NCI-H510A (cell line): ENCODE data around the gene IGSF23.

Experiments
- DNase-seq: peaks from one replicate; lab custom pipeline; 2025; lab: John Stamatoyannopoulos, UW

Gene IGSF23, protein sequence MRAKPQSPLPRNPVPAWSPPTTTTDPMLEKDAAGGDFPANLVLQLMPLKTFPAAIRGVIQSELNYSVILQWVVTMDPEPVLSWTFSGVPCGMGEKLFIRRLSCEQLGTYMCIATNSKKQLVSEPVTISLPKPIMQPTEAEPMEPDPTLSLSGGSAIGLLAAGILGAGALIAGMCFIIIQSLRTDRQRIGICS

DNA sequence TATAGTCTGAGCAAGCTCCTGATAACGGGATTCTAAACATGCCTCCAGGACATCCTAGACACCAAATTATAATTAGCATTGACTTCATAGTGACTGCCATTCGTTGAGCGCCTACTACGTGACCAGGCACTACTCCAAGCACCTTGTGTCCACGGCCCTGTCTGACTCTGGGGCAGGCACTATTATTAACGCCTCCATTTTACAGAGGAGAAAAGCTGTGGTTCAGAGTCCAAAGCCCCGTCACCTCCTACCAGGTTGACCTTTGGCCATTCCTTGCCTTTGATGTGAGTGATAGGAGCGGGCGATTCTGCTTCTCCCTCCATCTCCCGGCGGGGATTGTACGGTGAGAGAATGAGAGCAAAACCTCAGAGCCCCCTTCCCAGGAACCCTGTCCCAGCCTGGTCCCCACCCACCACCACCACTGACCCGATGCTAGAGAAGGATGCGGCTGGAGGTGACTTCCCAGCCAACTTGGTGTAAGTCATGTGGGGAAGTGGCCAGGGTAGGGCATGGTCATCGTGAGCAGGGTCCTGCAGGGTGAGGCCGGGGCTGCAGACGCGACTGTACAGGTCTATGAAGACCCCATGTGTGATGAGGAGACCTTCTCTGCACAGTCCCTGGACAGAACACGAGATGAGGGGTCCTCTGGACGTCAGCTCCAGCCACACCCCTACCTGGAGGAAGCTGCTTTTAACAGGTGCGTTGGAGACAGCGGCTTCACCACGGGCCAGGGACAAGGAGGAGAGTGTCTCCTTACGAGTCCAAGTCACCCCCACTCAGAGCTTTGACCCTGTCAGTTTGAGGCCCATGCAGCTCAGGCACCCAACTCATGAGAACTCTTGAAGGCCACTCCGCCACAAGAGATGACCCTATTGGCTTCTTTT, at the start of gene IGSF23:
Gene IGSF23 (plus strand): TSS at position 269 of the 884 bp plus-strand sequence. CDS start 83 bp downstream, at position 352.
- no peak for DNase-seq

DNA sequence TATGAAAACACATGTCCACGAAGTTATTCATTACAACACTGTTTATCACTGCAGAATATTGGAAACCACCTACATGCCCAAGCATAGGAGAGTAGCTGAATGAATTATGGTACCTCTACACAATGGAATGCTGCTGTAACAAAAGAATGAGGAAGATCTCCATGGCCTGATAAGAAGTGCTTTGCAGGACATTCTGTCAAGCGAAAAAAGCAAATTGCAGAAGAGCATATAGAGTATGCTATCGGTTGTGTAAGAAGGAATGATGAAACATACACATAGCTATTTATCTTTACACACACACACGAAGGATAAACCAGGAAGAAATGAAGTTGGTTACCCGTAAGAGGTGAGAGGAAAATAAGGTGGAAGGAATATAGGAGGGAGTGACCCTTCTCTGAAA, 46.4 kb upstream of the IGSF23 start:
- DNase-seq: no peak

DNA sequence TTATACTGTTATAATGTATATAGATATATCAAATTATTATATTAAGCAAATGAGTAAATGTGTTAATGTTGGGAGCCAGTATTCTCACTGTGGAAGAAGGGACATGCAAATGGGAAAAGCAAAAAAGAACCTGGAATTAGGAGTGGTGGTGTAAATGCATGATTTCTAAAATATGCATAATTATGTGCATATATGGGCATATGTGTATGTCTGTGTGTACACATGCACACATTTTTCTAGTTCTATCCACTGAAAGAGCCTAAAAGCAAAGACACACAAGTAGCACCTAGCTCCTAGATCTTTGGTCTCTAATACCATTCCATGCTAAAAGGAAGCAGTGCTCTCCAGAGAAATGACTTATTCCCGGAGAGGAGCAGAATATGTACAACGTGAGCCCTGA, 45.6 kb upstream of the IGSF23 start:
- DNase-seq: no peak

DNA sequence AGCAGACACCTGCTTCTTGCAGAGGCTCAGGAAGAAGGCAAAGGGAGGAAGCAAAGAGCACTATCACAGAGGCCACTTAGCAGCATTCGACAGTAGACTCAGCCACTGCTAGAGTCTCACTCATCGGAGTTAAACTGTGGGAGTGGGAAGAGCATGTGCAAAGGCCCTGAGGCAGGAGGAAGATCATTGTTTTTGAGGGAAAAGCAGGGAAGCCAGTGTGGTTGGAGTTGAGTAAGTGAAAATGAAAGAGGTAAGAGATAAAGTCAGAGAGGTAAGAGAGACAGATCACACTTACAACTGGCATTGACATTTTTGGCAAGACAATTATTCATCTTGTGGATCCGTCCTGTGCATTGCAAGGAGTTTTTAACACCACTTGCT, 42.8 kb upstream of the IGSF23 start:
- no peak for DNase-seq

DNA sequence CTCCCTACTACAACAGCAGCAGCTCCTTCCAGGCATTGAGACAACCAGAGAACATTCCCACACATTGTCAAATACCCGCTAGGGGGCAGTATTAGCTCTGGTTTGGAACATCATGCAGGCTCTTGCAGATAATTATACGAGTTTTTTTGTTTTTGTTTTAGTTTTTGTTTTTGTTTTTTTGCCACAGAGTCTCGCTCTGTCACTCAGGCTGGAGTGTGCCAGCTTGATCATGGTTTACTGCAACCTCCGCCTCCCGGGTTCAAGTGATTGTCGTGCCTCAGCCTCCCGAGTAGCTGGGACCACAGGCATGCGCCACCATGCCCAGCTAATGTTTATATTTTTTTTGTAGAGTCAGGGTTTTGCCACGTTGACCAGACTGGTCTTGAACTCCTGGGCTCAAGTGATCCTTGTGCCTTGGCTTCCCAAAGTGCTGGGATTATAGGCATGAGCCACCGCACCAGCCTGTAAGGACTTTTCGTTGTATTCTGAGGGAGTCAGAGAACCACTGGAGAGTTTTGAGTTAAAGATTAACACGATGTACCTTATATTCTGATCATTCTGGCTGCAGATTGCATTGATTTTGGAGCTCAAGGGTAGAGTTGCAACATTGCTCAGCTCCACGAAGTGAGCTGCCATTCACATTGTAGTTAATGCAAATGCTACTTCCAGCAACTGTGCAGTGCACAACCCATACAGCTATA, 42.2 kb upstream of the IGSF23 start:
- DNase-seq: peak; percentile 8

DNA sequence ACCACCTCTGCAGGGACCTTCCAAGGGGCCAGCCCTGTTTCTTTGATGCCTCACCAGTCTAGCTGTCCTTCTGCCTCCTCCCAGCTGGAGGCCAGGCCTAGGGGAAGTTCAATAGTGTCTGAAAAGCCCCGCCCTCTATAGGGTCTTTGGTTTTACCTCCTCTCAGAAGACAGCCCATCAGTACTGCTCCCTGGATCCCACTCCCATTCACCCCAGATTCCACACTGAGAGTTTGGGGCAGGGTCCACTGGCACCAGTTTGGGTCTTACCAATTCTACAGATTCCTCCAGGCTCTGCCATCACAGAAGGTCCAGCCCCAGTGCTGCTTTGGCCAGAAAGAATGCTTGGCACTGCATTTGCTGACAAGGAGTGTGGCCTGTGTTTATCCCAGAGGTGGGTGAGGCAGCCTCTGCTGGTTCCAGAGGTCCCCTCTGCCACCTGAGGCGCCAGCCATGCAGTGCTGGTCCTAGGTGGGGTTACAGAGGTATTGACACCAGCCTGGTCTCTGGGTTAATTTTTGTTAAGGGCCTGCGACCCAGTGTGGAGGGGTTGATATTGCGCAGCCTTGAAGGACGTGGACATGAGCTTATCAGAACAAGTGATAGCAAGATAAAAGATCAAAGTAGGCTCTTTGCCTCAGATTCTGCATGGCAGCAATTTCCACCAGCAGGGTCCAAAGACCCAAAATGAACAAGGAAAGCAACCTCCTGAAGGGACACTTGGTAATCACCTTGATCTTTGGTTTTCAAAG, 41.4 kb upstream of the IGSF23 start:
- no peak for DNase-seq

DNA sequence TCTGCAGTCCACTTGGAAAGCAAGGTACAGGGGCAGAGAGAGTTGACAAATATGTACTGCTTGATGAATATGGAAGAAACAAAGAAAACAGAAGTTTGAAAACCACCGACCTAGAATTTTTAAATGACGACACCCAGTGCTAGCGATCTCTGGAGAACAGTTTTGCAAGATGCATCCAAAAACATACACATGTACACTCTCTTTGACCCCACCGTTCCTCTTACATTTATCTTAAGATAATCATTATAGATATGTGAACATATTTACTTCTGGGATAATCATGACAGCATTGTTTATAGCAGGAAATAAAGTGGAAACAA, 40.8 kb upstream of the IGSF23 start:
- DNase-seq: no peak

DNA sequence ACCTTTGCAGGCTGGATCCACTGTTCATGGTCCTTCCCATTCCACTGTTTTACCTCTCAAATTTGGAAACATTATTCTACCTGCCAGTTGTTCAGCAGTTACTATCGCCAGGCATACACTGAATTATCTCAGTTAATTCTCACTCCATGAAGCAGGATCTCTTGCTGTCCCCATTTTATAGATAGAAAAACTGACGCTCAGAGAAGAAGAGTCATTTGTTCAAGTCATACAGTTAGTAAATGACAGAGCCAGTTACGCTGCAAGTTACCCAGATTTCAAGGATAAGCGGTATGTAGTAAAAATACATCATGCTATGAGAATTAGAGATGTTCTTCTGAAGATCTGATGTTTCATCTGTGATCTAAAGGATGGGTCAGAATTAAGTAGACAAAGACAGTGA, 40.2 kb upstream of the IGSF23 start:
- DNase-seq: no peak

DNA sequence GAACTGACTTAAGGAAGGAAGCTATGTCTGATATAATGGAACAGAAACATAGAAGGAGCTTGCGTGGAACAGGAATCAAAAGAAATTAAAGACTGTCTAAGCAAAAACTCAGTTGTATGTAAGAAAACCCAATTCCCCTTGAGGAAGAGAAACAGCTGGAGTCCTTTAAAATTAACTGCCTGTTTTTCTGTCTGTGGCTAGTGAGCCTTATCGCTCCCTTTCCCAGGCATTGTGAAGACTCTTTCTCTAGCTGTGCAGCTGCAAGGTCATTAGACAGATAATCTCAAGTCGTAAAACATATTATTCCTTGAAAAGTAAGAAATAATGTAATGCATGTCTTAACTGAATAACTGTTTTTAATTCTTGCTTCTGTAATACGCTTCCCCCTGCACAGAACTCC, 39.7 kb upstream of the IGSF23 start:
- no peak for DNase-seq

DNA sequence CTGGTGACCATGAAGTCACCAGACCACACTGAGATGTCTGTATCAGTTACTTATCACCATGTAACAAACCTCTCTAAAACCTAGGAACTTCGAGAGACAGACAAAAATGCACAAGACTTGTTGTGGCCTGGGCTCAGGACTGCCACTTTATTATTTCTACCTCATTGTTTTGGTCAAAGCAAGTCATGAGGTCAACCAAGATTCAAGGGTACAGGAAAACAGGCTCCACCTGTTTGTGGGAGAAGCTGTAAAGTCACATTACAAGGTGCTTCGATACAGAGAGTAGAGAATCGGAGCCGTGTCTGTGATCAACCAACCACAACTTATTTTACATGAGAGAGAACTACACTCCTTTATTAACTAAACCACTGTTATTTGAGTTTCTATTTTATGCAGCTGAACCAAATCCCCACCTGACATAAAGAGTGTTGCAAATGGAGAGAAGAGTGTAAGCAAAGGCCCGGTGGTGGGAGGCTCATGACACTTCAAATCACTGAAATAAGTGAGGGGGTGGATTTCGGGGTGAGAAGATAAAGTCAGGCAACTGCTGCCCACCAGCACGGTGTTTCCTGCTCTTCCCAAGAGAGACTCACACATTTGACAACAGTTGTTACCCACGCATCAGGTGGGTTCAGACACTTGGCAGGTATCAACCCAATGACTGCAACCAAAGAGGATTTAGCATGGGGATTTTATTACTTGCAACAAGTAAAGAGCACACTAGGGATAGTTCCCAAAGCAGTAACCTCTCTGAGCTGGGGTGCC, 39.0 kb upstream of the IGSF23 start:
- DNase-seq: no peak

DNA sequence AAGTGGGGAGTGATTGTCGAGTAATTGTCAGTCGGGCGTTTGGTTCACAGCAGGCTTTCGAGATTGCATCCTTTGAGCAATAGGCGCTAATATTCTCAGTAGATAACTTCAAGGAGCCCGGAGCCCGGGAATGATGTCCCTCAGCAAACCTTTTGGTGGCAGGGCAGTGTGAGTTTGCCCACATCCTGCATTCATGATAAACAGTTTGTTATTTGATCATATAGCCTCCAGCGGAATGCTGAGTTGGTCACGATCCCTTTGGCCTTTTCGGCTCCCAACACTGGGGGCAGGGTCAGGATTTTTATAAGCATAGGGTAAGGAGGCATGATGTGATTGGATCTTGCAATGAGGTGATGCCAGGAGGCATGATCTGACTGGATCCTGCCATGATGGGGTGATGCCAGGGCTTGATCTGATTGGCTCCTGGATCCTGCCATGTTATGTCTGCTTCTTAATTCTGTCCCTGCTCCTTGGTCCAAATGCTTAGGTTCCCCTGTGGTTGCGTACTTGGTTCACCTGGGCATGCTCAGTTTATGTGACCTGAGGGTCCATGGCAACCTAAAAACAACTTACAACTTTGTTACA, 38.2 kb upstream of the IGSF23 start:
- no peak for DNase-seq

DNA sequence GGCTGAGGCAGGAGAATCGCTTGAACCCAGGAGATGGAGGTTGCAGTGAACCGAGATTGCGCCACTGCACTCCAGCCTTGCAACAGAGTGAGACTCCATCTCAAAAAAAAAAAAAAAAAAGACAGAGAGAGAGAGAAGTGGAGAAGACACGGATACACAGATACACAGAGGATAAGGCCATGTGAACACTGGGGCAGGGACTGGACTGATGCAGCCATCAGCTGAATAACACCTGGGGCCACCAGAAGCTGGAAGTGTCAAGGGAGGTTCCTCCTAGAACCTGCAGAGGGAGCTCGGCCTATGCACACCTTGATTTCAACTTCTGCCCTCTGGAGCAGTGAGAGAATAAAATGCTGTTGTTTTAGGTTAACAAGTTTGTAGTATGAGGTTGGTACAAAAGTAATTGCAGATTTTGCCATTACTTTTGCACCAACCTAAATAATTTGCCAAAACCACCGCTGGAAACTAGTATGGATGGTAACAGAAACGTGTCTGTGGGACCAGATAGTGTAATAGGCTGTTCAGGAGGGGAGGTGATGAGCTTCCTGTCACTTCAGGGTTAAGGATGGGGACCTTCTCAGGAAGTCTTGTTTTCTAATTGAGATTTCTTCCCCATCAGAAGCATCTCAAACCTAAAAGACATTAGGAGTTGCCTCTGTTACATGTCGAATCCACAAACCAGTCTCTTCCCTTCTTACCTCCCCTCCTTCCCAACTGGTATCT, 36.4 kb upstream of the IGSF23 start:
- no peak for DNase-seq

DNA sequence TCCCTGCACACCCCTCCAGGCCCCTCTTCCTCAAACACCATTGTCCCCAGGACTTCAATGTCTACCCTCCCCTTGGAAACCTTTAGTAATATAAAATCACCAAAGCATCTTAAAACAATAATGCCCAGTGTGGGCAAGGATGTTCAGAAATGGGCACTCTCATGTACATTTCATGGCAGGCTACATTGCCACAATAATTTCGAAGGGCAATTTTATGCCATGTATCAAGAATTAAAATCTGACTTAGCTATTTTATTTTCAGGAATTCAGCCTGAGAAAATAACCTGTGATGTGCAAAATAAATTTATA, 35.8 kb upstream of the IGSF23 start:
- no peak for DNase-seq

DNA sequence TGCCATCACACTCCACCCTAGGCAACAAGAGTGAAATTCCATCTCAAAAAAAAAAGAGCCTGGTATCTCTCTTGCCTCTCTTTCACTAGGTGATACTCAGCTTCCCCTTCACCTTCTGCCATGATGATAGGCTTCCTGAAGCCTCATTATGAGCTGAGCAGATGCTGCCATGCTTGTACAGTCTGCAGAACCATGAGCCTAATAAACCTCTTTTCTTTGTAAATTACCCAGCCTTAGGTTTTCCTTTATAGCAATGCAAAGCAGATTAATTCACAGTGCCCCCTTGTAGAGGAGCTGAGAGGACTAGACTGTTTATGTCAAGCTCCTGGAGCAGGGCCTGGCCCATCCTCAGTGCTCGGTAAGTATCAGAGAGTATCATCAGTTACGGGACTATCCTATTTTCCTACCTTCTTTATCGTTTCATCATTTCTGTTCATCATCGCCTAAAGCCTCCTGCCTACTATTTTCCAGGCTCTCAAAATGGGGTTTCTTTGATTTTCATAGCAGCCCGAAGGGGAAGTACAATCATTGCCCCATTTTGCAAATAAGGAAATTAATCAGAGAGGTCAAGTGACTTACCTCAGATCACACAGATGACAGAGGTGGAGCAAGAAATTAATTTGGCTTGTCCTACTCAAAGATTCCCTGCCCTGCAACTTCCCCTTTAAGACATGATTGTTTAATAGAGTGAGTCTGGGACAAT, 33.5 kb upstream of the IGSF23 start:
- DNase-seq: no peak

DNA sequence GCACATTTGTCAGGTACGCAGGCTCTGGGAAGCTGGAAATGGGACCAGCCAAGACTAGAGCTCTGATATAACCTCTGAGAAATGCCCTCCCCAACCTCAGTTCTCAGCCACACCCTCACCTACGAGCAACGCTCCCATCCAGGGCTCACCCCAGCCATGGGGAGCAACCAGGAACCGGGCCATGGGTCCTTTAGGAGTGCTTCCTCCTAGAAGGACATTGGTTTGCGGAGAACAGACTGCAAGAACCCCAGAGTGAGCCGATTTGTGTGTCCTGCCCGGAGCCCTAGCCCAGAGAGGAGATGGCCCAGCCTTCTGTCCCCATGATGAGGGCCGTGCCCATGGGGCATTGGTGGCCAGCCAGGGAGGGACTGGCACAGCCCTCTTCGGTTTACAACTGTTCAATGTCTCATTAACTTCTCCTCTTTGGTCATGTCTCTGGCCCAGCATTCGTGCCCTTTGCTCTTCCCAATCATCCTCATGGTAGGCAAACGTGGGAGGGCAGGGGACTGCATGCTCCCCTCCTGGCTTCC, 32.9 kb upstream of the IGSF23 start:
- no peak for DNase-seq

DNA sequence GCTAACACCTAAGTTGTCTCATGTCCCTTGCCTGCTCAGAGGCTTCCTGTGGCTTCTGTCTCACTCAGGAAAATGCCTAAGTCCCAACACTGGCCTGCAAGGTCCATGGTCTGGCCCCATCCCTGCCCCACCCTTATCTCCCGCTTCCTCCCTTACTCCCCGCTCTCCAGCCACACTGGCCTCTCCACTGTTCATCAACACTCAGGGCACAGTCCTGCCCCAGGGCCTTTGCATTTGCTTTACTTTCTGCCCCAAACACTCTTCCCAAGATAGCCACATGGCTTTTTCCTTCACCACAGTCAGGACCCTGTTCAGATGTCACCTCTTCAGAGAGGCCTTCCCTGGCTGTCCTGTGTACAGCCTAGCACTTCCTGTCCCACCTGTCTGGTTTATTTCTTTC, 32.1 kb upstream of the IGSF23 start:
- no peak for DNase-seq

DNA sequence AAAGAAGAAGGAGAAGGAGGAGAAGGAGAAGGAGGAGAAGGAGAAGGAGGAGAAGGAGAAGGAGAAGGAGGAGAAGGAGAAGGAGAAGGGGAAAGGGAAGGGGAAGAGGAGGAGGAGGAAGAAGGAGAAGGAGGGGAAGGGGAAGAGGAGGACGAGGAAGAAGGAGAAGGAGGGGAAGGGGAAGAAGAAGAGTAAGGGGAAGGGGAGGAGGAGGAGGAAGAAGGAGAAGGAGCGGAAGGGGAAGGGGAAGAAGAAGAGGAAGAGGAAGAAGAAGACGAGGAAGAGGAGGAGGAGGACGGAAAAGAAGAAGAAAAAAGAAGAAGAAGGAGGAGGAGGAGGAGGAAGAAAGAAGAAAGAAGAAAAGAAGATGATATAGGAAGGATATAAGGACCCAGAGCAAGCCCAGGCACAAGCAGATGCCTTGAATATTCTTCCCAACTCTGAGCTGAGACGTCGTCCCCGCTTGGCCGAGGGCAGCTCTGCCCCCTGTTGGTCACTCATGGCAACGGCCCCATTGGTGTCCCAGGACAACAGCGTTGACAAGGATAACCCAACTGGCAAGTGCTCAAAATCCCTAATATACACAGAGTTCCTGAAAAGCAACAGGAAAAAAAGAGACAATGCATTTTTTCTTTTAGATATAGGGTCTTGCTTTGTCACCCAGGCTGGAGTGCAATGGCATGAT, 30.6 kb upstream of the IGSF23 start:
- DNase-seq: no peak

DNA sequence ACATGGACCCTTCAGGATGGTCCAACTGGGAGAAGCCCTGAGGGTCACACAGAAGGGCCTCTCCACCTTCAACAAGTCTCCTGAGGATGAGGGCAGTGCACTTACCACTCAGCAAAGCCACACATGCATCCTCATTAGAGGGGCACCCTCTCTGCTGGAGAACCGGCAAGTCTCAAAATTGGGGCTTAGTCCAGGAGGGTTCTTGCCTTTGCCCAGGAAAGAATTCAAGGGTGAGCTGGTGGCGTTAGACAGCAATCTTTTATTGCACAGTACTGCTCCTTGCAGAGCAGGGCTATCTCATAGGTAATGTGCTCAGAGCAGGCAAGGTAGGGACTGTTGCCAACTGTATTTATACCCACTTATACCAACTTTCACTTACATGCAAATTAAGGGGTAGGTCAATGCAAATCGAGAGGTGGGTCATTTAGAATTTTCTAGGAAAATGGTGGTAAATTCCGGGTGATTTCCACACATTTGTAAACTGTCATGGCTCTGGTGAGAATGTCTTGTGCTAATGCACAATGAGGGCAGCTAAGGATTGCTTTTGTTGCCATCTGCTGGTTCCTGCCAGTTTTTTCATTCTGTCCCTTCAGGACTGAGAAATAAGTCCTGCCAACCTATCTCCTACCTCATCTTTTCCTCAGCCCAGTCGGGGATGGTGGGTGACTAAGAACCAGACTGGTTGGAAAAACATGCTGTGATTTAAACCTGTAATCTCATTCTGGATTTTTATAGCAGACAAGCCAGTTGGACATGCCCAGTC, 27.8 kb upstream of the IGSF23 start:
- DNase-seq: no peak
